ENCODE results near the gene MAP2K6.

DNA sequence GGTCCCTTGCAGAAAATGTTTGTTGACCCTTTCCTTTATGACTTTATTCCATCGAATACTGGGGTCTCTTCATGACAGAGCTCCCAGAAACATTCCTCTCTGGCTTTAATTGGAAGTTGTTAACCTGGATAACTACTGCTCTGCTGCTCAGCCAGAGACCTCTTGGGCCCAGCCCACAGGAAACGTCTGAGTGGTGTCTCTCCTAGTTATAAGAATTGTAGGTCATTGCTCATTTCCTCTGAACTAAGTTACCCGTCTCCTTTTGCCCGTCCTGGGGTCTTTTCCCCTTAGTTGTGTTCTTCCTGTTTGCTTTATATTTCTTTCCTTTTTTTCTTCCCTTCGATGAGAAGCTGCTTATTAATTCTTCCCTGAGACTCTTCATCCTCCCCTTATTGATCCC is 9.0 kb downstream of the MAP2K6 start:
- TF ChIP-seq, protein P1, sequence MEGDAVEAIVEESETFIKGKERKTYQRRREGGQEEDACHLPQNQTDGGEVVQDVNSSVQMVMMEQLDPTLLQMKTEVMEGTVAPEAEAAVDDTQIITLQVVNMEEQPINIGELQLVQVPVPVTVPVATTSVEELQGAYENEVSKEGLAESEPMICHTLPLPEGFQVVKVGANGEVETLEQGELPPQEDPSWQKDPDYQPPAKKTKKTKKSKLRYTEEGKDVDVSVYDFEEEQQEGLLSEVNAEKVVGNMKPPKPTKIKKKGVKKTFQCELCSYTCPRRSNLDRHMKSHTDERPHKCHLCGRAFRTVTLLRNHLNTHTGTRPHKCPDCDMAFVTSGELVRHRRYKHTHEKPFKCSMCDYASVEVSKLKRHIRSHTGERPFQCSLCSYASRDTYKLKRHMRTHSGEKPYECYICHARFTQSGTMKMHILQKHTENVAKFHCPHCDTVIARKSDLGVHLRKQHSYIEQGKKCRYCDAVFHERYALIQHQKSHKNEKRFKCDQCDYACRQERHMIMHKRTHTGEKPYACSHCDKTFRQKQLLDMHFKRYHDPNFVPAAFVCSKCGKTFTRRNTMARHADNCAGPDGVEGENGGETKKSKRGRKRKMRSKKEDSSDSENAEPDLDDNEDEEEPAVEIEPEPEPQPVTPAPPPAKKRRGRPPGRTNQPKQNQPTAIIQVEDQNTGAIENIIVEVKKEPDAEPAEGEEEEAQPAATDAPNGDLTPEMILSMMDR (IDR thresholded peaks at IDR 0.05; ENCODE audit: poor library complexity), result no peak
- no peak for TF ChIP-seq EZH2 (IDR thresholded peaks at IDR 0.05; ENCODE audit: borderline replicate concordance)

All from hepatocyte (in vitro differentiated cells).